ENCODE data around the gene DNAJC19. TPM values are rescaled to one million over a fixed set of nuclear protein-coding genes. Genes with fewer than 3 reads are reported as not detected.
"Not testable (repeated sequence)": the region's sequence is repeated elsewhere in the genome, so short reads cannot be mapped to it uniquely, and the experiment has no call there.

Gene DNAJC19
- total RNA-seq, 2 experiments from 2014 or later, result 49.1 to 56.6 TPM

GRCh38 chr3:180987344-180987743, 2.2 kb downstream of the DNAJC19 start:
- ChIA-PET CTCF (no interaction called here), POLR2A (no interaction called here)
- ATAC-seq, result no peak
- peaks cover 28% of the 10 kb centered on the region for H3K4me1 Mint-ChIP-seq (ENCODE audit: low read depth)
- no peaks in the 10 kb centered on the region for H3K9me3 Mint-ChIP-seq (ENCODE audit: insufficient read depth)
- peaks cover 20% of the 10 kb centered on the region for H3K36me3 Mint-ChIP-seq (ENCODE audit: low read depth)
- no peak for DNase-seq
- H3K4me3 Mint-ChIP-seq, result no peak overlapping the region
- no peak overlapping the region for H3K27ac Mint-ChIP-seq
- no peaks in the 10 kb centered on the region for H3K27me3 Mint-ChIP-seq (ENCODE audit: low read depth)

GRCh38 chr3:180986366-180986765, 3.2 kb downstream of the DNAJC19 start:
- DNase-seq; H3K4me3 Mint-ChIP-seq; H3K27ac Mint-ChIP-seq; POLR2A ChIA-PET; CTCF ChIA-PET; H3K9me3 Mint-ChIP-seq (ENCODE audit: insufficient read depth); ATAC-seq; H3K27me3 Mint-ChIP-seq (ENCODE audit: low read depth): not testable (repeated sequence)
- Mint-ChIP-seq H3K4me1 (ENCODE audit: low read depth) (peaks cover 28% of the 10 kb centered on the region), H3K36me3 (ENCODE audit: low read depth) (peaks cover 21% of the 10 kb centered on the region)

GRCh38 chr3:180983136-180983535, 6.4 kb downstream of the DNAJC19 start:
- no peak for ATAC-seq
- Mint-ChIP-seq H3K4me1 (ENCODE audit: low read depth) (peaks cover 12% of the 10 kb centered on the region), H3K27ac (no peak overlapping the region), H3K36me3 (ENCODE audit: low read depth) (peaks cover 35% of the 10 kb centered on the region), H3K9me3 (ENCODE audit: insufficient read depth) (no peaks in the 10 kb centered on the region), H3K27me3 (ENCODE audit: low read depth) (no peaks in the 10 kb centered on the region), H3K4me3 (no peak overlapping the region)
- ChIA-PET POLR2A (no interaction called here), CTCF (no interaction called here)
- no peak for DNase-seq

- H3K4me3 Mint-ChIP-seq, result no peak overlapping the region
- ATAC-seq, result no peak
- H3K27me3 Mint-ChIP-seq (ENCODE audit: low read depth), result no peaks in the 10 kb centered on the region
- ChIA-PET CTCF (no interaction called here), POLR2A (no interaction called here)
- no peak for DNase-seq
- H3K9me3 Mint-ChIP-seq (ENCODE audit: insufficient read depth), result no peaks in the 10 kb centered on the region
- H3K36me3 Mint-ChIP-seq (ENCODE audit: low read depth), result peaks cover 38% of the 10 kb centered on the region
- peaks cover 3% of the 10 kb centered on the region for H3K4me1 Mint-ChIP-seq (ENCODE audit: low read depth)
- H3K27ac Mint-ChIP-seq, result no peak overlapping the region
Measured at GRCh38 chr3:180981912-180982311, 7.6 kb downstream of the DNAJC19 start.

GRCh38 chr3:180980611-180981010, 8.9 kb downstream of the DNAJC19 start:
- Mint-ChIP-seq H3K9me3 (ENCODE audit: insufficient read depth) (no peaks in the 10 kb centered on the region), H3K36me3 (ENCODE audit: low read depth) (peaks cover 41% of the 10 kb centered on the region), H3K4me1 (ENCODE audit: low read depth) (no peaks in the 10 kb centered on the region), H3K27me3 (ENCODE audit: low read depth) (no peaks in the 10 kb centered on the region), H3K27ac (no peak overlapping the region), H3K4me3 (no peak overlapping the region)
- ATAC-seq (no peak), DNase-seq (no peak)
- ChIA-PET POLR2A (no interaction called here), CTCF (interaction anchor here (1.6 kb wide), 1 partner anchor 13 kb away, joined by 3 read pairs; no protein-coding TSS in a partner anchor)

- DNase-seq (no peak), ATAC-seq (no peak)
- ChIA-PET POLR2A (no interaction called here), CTCF (interaction anchor here (1.6 kb wide), 1 partner anchor 12 kb away, joined by 3 read pairs; no protein-coding TSS in a partner anchor)
- Mint-ChIP-seq H3K27me3 (ENCODE audit: low read depth) (no peaks in the 10 kb centered on the region), H3K4me1 (ENCODE audit: low read depth) (no peaks in the 10 kb centered on the region), H3K27ac (no peak overlapping the region), H3K9me3 (ENCODE audit: insufficient read depth) (no peaks in the 10 kb centered on the region), H3K36me3 (ENCODE audit: low read depth) (peaks cover 43% of the 10 kb centered on the region), H3K4me3 (no peak overlapping the region)
Measured at GRCh38 chr3:180979961-180980360, 9.6 kb downstream of the DNAJC19 start.

- Mint-ChIP-seq H3K4me1 (ENCODE audit: low read depth) (peaks cover 3% of the 10 kb centered on the region), H3K4me3 (no peak overlapping the region), H3K9me3 (ENCODE audit: insufficient read depth) (no peaks in the 10 kb centered on the region), H3K36me3 (ENCODE audit: low read depth) (peaks cover 48% of the 10 kb centered on the region), H3K27ac (no peak overlapping the region), H3K27me3 (ENCODE audit: low read depth) (no peaks in the 10 kb centered on the region)
- ChIA-PET POLR2A (no interaction called here), CTCF (interaction anchor here (0.9 kb wide), 1 partner anchor 66 kb away, joined by 3 read pairs; no protein-coding TSS in a partner anchor)
- DNase-seq (no peak), ATAC-seq (no peak)
Measured at GRCh38 chr3:180977498-180977897, 12.0 kb downstream of the DNAJC19 start.

- H3K4me1 Mint-ChIP-seq (ENCODE audit: low read depth), result peaks cover 3% of the 10 kb centered on the region
- H3K27me3 Mint-ChIP-seq (ENCODE audit: low read depth), result no peaks in the 10 kb centered on the region
- no peak for DNase-seq
- ChIA-PET POLR2A (no interaction called here), CTCF (no interaction called here)
- H3K9me3 Mint-ChIP-seq (ENCODE audit: insufficient read depth), result no peaks in the 10 kb centered on the region
- ATAC-seq, result no peak
- no peak overlapping the region for H3K4me3 Mint-ChIP-seq
- H3K36me3 Mint-ChIP-seq (ENCODE audit: low read depth), result peaks cover 62% of the 10 kb centered on the region
- no peak overlapping the region for H3K27ac Mint-ChIP-seq
Measured at GRCh38 chr3:180974286-180974685, 15.2 kb downstream of the DNAJC19 start.

- CTCF ChIA-PET, result no interaction called here
- Mint-ChIP-seq H3K27me3 (ENCODE audit: low read depth) (no peaks in the 10 kb centered on the region), H3K27ac (no peak overlapping the region), H3K4me3 (no peak overlapping the region), H3K9me3 (ENCODE audit: insufficient read depth) (no peaks in the 10 kb centered on the region), H3K36me3 (ENCODE audit: low read depth) (peaks cover 63% of the 10 kb centered on the region), H3K4me1 (ENCODE audit: low read depth) (peaks cover 3% of the 10 kb centered on the region)
- DNase-seq (no peak), ATAC-seq (no peak)
- POLR2A ChIA-PET, result no interaction called here
Measured at GRCh38 chr3:180973543-180973942, 16.0 kb downstream of the DNAJC19 start.

GRCh38 chr3:180970931-180971330, 18.6 kb downstream of the DNAJC19 start:
- POLR2A ChIA-PET, result no interaction called here
- Mint-ChIP-seq H3K36me3 (ENCODE audit: low read depth) (peaks cover 59% of the 10 kb centered on the region), H3K4me1 (ENCODE audit: low read depth) (peaks cover 3% of the 10 kb centered on the region), H3K27ac (no peak overlapping the region), H3K27me3 (ENCODE audit: low read depth) (no peaks in the 10 kb centered on the region), H3K4me3 (no peak overlapping the region), H3K9me3 (ENCODE audit: insufficient read depth) (no peaks in the 10 kb centered on the region)
- ATAC-seq, result no peak
- CTCF ChIA-PET, result interaction anchor here (1.3 kb wide), 1 partner anchor 9 kb away, joined by 4 read pairs; no protein-coding TSS in a partner anchor
- DNase-seq, result no peak

GRCh38 chr3:180962530-180962929, 27.0 kb downstream of the DNAJC19 start:
- Mint-ChIP-seq H3K27ac (no peak overlapping the region), H3K4me3 (no peak overlapping the region), H3K9me3 (ENCODE audit: insufficient read depth) (no peaks in the 10 kb centered on the region), H3K27me3 (ENCODE audit: low read depth) (no peaks in the 10 kb centered on the region), H3K4me1 (ENCODE audit: low read depth) (peaks cover 5% of the 10 kb centered on the region), H3K36me3 (ENCODE audit: low read depth) (peaks cover 56% of the 10 kb centered on the region)
- no peak for DNase-seq
- ChIA-PET CTCF (interaction anchor here (0.8 to 1.7 kb wide), 3 partner anchors 8 to 13 kb away, joined by 3 to 5 read pairs (median 4); no protein-coding TSS in a partner anchor), POLR2A (interaction anchor here (1.0 kb wide), 1 partner anchor 9 kb away, joined by 4 read pairs; no protein-coding TSS in a partner anchor)
- no peak for ATAC-seq

- Mint-ChIP-seq H3K27me3 (ENCODE audit: low read depth) (no peaks in the 10 kb centered on the region), H3K4me1 (ENCODE audit: low read depth) (peaks cover 5% of the 10 kb centered on the region), H3K4me3 (no peak overlapping the region), H3K9me3 (ENCODE audit: insufficient read depth) (no peaks in the 10 kb centered on the region), H3K36me3 (ENCODE audit: low read depth) (peaks cover 59% of the 10 kb centered on the region), H3K27ac (no peak overlapping the region)
- ChIA-PET CTCF (interaction anchor here (1.2 to 1.7 kb wide), 3 partner anchors 9 to 66 kb away, joined by 3 to 5 read pairs (median 4); no protein-coding TSS in a partner anchor), POLR2A (interaction anchor here (1.0 kb wide), 1 partner anchor 8 kb away, joined by 4 read pairs; no protein-coding TSS in a partner anchor)
- no peak for DNase-seq
- no peak for ATAC-seq
Measured at GRCh38 chr3:180961552-180961951, 28.0 kb downstream of the DNAJC19 start.

- DNase-seq, result no peak
- Mint-ChIP-seq H3K27me3 (ENCODE audit: low read depth) (no peaks in the 10 kb centered on the region), H3K4me3 (no peak overlapping the region), H3K9me3 (ENCODE audit: insufficient read depth) (no peaks in the 10 kb centered on the region), H3K27ac (no peak overlapping the region), H3K36me3 (ENCODE audit: low read depth) (peaks cover 61% of the 10 kb centered on the region), H3K4me1 (ENCODE audit: low read depth) (peaks cover 5% of the 10 kb centered on the region)
- POLR2A ChIA-PET, result no interaction called here
- no peak for ATAC-seq
- CTCF ChIA-PET, result interaction anchor here (1.2 to 1.7 kb wide), 3 partner anchors 9 to 66 kb away, joined by 3 to 5 read pairs (median 4); no protein-coding TSS in a partner anchor
Measured at GRCh38 chr3:180961087-180961486, 28.4 kb downstream of the DNAJC19 start.

Data from activated CD8-positive, alpha-beta T cell treated with anti-CD3 and anti-CD28 coated beads, Interleukin-2, amount 10 ng/mL, durations not matched to agents 7 days and 5 days (primary cell).